Keratinocyte (primary cell): ENCODE measurements around the gene TNS1. TPM values are rescaled to one million over a fixed set of nuclear protein-coding genes. Genes with fewer than 3 reads are reported as not detected.

ENCODE experiments used
- DNase-seq: peaks from one replicate; pipeline ENCODE4 v3.0.0-alpha.2; 2011; ENCODE audit warnings: low read depth, missing footprints, low spot score
- FAIRE-seq: peaks from 2 replicates; lab custom pipeline; 2011; peaks lifted over from hg19 to GRCh38; lab: Jason Lieb, UNC
- H2AFZ ChIP-seq: 2 replicates; pipeline ENCODE4 v1.6.0; 2012; ENCODE audit warnings: low read length, control low read depth, inconsistent platforms; ENCODE audit not compliant: control insufficient read depth
- H3K27ac ChIP-seq: 2 replicates; pipeline ENCODE4 v1.5.1; 2011; ENCODE audit warnings: low read length; ENCODE audit not compliant: control insufficient read depth, insufficient read depth
- H3K27me3 ChIP-seq: 3 replicates; pipeline ENCODE4 v1.6.0; 2011; ENCODE audit warnings: low read length; ENCODE audit not compliant: control insufficient read depth, insufficient read depth; ENCODE audit errors: extremely low read depth
- H3K36me3 ChIP-seq, 2 experiments: 2 replicates in 1 of 2; 3 replicates in 1 of 2; pipeline ENCODE4 v1.5.1; 2011; ENCODE audit warnings: low read length in 2 of 2, mild to moderate bottlenecking in 1 of 2; ENCODE audit not compliant: control insufficient read depth in 2 of 2, insufficient read depth in 2 of 2; ENCODE audit errors: extremely low read depth in 1 of 2
- H3K4me1 ChIP-seq: 3 replicates; pipeline ENCODE4 v1.5.1; 2011; ENCODE audit warnings: low read length; ENCODE audit not compliant: control insufficient read depth, insufficient read depth; ENCODE audit errors: extremely low read depth
- H3K4me2 ChIP-seq: 3 replicates; pipeline ENCODE4 v1.6.0; 2011; ENCODE audit warnings: low read depth, low read length; ENCODE audit not compliant: control insufficient read depth, insufficient read depth; ENCODE audit errors: extremely low read depth
- H3K4me3 ChIP-seq, 3 experiments: fragments of 200-600 bp in 1 of 3; sonication (generic) in 1 of 3; 2 replicates in 2 of 3; 3 replicates in 1 of 3; pipeline ENCODE4 v1.5.1; 2011 to 2016; ENCODE audit warnings: low read length in 3 of 3, mild to moderate bottlenecking in 3 of 3, control low read depth in 2 of 3, inconsistent platforms in 1 of 3, low read depth in 1 of 3, mixed read lengths in 1 of 3, mixed run types in 1 of 3, moderate library complexity in 1 of 3; ENCODE audit not compliant: control insufficient read depth in 2 of 3, insufficient read depth in 2 of 3; ENCODE audit errors: extremely low read depth in 1 of 3
- H3K79me2 ChIP-seq: 2 replicates; pipeline ENCODE4 v1.6.0; 2012; ENCODE audit warnings: low read length; ENCODE audit not compliant: control insufficient read depth, insufficient read depth
- H3K9ac ChIP-seq: 3 replicates; pipeline ENCODE4 v1.6.0; 2011; ENCODE audit warnings: low read length; ENCODE audit not compliant: control insufficient read depth, insufficient read depth; ENCODE audit errors: extremely low read depth
- H3K9me1 ChIP-seq: 3 replicates; pipeline ENCODE4 v1.6.0; 2011; ENCODE audit warnings: low read length; ENCODE audit not compliant: control insufficient read depth, insufficient read depth; ENCODE audit errors: extremely low read depth
- H3K9me3 ChIP-seq: 2 replicates; pipeline ENCODE4 v1.5.1; 2012; ENCODE audit warnings: low read depth, low read length; ENCODE audit not compliant: control insufficient read depth
- H4K20me1 ChIP-seq: 3 replicates; pipeline ENCODE4 v1.6.0; 2011; ENCODE audit warnings: low read length; ENCODE audit not compliant: control insufficient read depth, insufficient read depth; ENCODE audit errors: extremely low read depth
- EZH2 ChIP-seq: IDR thresholded peaks from one replicate; pipeline ENCODE4 v1.6.1; 2012; ENCODE audit warnings: inconsistent platforms, mild to moderate bottlenecking, low read length, moderate library complexity
- dilution Hi-C: fragments of 300-500 bp; cut with MboI; formaldehyde crosslinking; loops from one replicate; pipeline ENCODE4 v1.7.0; 2020; ENCODE audit warnings: low sequenced_read_pairs; ENCODE audit not compliant: extremely low pct_ligation_motif_present
- polyA plus RNA-seq, 5 experiments: library from polyadenylated mRNA; depleted of rRNA in 3 of 5; stranded (reverse) in 3 of 5; stranded (forward) in 1 of 5; unstranded in 1 of 5; fragments of >200 nt; gene quantifications; 1 replicate in 1 of 5; 2 replicates in 3 of 5; 3 replicates in 1 of 5; pipeline versions ENCODE4 v1.2.1 to v1.2.3, GENCODE V29; 2011 to 2012; ENCODE audit warnings: missing spikeins in 2 of 5, low read depth in 1 of 5, low replicate concordance in 1 of 5
- TF ChIP-seq, protein P1 (sequence below), 3 experiments: IDR thresholded peaks in 1 of 3; conservative IDR thresholded peaks in 1 of 3; optimal IDR thresholded peaks in 1 of 3; 2 replicates in 2 of 3; 3 replicates in 1 of 3; pipeline versions ENCODE3 to v1.5.1; 2011; ENCODE audit warnings: low read length in 3 of 3, mild to moderate bottlenecking in 3 of 3, moderate library complexity in 2 of 3, control low read depth in 1 of 3, inconsistent platforms in 1 of 3; ENCODE audit not compliant: insufficient read depth in 2 of 3; ENCODE audit errors: extremely low read depth in 1 of 3

The TNS1 gene
- polyA plus RNA-seq, 1 donor (not counting 4 experiments of a cell fraction or from before 2014, with no cell fraction given), result 2.5 TPM

DNA sequence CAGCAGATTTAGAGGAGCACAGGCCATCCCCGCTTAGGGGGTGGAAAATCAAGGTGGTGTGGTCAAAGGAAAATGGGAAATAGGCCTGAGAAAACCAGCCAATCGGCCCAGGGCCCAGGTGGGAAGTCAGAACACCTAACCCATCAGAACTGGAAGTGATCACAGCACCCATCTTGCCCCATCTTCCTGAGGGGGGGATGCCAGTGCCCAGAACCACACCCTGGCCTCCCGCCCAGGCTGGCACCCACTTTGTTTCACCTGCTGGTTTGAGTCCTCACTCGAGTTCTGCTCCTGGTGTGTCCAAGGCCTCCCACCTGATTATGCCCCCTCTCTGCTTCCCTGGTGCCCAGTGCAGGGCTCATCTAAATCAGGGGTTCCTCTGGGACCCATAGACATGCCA lies 174.5 kb downstream of the TNS1 start:
- Histone ChIP-seq H3K4me3 (no peak overlapping the region), H4K20me1 (no peaks in the 10 kb centered on the region), H3K4me1 (peaks cover 2% of the 10 kb centered on the region), H3K9me1 (no peaks in the 10 kb centered on the region), H3K27me3 (peaks cover 7% of the 10 kb centered on the region), H3K9me3 (no peaks in the 10 kb centered on the region), H3K9ac (no peak overlapping the region), H3K27ac (no peak overlapping the region), H2AFZ (no peak overlapping the region), H3K4me2 (no peak overlapping the region), H3K36me3 (no peaks in the 10 kb centered on the region), H3K79me2 (no peaks in the 10 kb centered on the region)
- FAIRE-seq (no peak), DNase-seq (no peak)
- TF ChIP-seq, protein P1, sequence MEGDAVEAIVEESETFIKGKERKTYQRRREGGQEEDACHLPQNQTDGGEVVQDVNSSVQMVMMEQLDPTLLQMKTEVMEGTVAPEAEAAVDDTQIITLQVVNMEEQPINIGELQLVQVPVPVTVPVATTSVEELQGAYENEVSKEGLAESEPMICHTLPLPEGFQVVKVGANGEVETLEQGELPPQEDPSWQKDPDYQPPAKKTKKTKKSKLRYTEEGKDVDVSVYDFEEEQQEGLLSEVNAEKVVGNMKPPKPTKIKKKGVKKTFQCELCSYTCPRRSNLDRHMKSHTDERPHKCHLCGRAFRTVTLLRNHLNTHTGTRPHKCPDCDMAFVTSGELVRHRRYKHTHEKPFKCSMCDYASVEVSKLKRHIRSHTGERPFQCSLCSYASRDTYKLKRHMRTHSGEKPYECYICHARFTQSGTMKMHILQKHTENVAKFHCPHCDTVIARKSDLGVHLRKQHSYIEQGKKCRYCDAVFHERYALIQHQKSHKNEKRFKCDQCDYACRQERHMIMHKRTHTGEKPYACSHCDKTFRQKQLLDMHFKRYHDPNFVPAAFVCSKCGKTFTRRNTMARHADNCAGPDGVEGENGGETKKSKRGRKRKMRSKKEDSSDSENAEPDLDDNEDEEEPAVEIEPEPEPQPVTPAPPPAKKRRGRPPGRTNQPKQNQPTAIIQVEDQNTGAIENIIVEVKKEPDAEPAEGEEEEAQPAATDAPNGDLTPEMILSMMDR (optimal IDR thresholded peaks at IDR 0.05 in 1 of 3, IDR thresholded peaks at IDR 0.05 in 1 of 3, conservative IDR thresholded peaks at IDR 0.05 in 1 of 3; ENCODE audit: extremely low read depth in 1 of 3, insufficient read depth in 2 of 3, low read length in 3 of 3), result no peak
- no peak for TF ChIP-seq EZH2
- dilution Hi-C loops, result no loop called here

DNA sequence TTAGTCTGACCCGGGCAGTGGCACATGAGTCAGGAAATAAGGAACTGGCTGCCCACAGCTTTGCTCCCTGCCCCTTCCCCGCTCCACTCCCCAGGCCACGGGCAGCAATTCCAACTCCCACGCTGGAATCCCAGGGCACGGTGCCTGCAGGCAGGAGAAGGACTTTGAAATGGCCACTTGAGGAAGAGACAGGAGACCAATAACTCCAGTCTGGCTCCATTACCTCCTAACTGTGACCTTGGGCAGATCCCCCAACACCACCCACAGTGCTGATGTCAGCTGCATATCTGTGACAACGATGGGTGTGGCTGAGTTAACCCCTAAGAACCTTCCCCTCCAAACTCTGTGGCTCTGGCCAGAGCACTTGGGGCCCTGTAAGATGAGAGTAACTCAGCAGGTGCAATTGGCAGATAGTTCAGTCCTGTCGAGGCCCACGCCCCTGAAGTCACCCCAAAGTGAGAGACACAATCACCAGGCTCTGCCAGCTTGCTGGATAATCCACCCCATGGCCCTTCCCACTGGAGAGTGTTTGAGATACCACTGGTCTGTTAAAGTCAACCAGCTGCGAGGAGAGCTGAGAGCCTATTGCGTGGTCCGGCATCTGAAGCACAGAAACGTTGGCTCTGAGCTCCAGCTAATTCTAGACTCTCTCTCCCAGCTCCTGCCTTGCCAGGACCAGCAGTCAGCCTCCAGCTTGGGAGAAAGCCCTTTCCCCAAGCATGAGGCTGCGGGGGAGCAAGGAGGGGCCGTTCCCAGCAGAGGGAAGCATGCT lies 175.2 kb downstream of the TNS1 start:
- dilution Hi-C loops, result no loop called here
- H3K9me3 ChIP-seq, result no peaks in the 10 kb centered on the region
- no peak for FAIRE-seq
- H3K79me2 ChIP-seq, result no peaks in the 10 kb centered on the region
- H3K4me3 ChIP-seq, result no peak overlapping the region
- H3K27ac ChIP-seq, result no peak overlapping the region
- H3K4me2 ChIP-seq, result no peak overlapping the region
- peaks cover 7% of the 10 kb centered on the region for H3K27me3 ChIP-seq
- DNase-seq, result no peak
- H3K9ac ChIP-seq, result no peak overlapping the region
- H3K4me1 ChIP-seq, result peaks cover 3% of the 10 kb centered on the region
- H2AFZ ChIP-seq, result no peak overlapping the region
- H3K36me3 ChIP-seq, result no peaks in the 10 kb centered on the region
- TF ChIP-seq, protein P1 (optimal IDR thresholded peaks at IDR 0.05 in 1 of 3, IDR thresholded peaks at IDR 0.05 in 1 of 3, conservative IDR thresholded peaks at IDR 0.05 in 1 of 3; ENCODE audit: extremely low read depth in 1 of 3, insufficient read depth in 2 of 3, low read length in 3 of 3), result no peak
- TF ChIP-seq EZH2, result no peak
- no peaks in the 10 kb centered on the region for H3K9me1 ChIP-seq
- H4K20me1 ChIP-seq, result no peaks in the 10 kb centered on the region
